HepG2 (cell line): ENCODE data around the gene HSPE1. TPM values are rescaled to one million over a fixed set of nuclear protein-coding genes. Genes with fewer than 3 reads are reported as not detected.
A peak's percentile ranks its signal among the peaks of the same experiment; 100 is the strongest.
"Not testable (repeated sequence)": the region's sequence is repeated elsewhere in the genome, so short reads cannot be mapped to it uniquely, and the experiment has no call there.

Source experiments
- ATAC-seq: fragments of 200-7000 bp; cut with Tn5 transposase; 3 replicates; pipeline ENCODE4 v1.9.1; 2020; ENCODE audit warnings: mild to moderate bottlenecking, moderate library complexity
- BruUV-seq: library from RNA; stranded (reverse); fragments of 400-500 nt; replicated peaks from 2 replicates; lab custom pipeline; 2021; lab: Mats Ljungman, UMichigan
- CTCF ChIA-PET: fragments of 300-600 bp; formaldehyde crosslinking; extraction: SDS; loops from one replicate; lab custom pipeline; 2021; ENCODE audit warnings: low total read pairs, inconsistent platforms, low intra/inter-chr PET ratio; lab: Yijun Ruan, JAX
- POLR2A ChIA-PET: fragments of 350-600 bp; sonication (Branson Sonifier 250); formaldehyde crosslinking; loops from one replicate; lab custom pipeline; 2020; ENCODE audit warnings: antibody characterized with exemption, inconsistent platforms; lab: Yijun Ruan, JAX
- DNase-seq: peaks from one replicate; pipeline ENCODE4 v3.0.0-alpha.2; 2015; ENCODE audit warnings: low spot score
- FAIRE-seq: peaks from 3 replicates; lab custom pipeline; 2011; peaks lifted over from hg19 to GRCh38; lab: Jason Lieb, UNC
- H2AFZ ChIP-seq: one replicate; pipeline ENCODE4 v1.6.1; 2011; ENCODE audit warnings: low read length, inconsistent platforms
- H3K27ac ChIP-seq: fragments of 300-600 bp; 3 replicates; pipeline ENCODE4 v1.8.0; 2011; ENCODE audit warnings: mixed run types, mild to moderate bottlenecking, mixed read lengths, low read length, inconsistent platforms; ENCODE audit not compliant: insufficient read depth; ENCODE audit errors: extremely low read length
- H3K27me3 ChIP-seq, 2 experiments: fragments of 200-600 bp in 1 of 2; 2 replicates in 1 of 2; 3 replicates in 1 of 2; pipeline versions ENCODE4 v1.6.0 to v1.8.0; 2011; ENCODE audit warnings: low read length in 2 of 2, mild to moderate bottlenecking in 2 of 2, moderate library complexity in 2 of 2, inconsistent platforms in 1 of 2; ENCODE audit not compliant: insufficient read depth in 2 of 2, control insufficient read depth in 1 of 2
- H3K36me3 ChIP-seq, 2 experiments: fragments of 200-600 bp in 1 of 2; replicated peaks in 1 of 2; 2 replicates in 1 of 2; 3 replicates in 1 of 2; pipeline versions ENCODE4 v1.5.1 to v1.8.0; 2011; ENCODE audit warnings: low read length in 2 of 2, inconsistent platforms in 1 of 2; ENCODE audit not compliant: insufficient read depth in 2 of 2, control insufficient read depth in 1 of 2
- H3K4me1 ChIP-seq: 2 replicates; pipeline ENCODE4 v1.5.1; 2012; ENCODE audit warnings: low read length, inconsistent platforms; ENCODE audit not compliant: insufficient read depth
- H3K4me2 ChIP-seq: 2 replicates; pipeline ENCODE4 v1.6.0; 2011; ENCODE audit warnings: low read depth, low read length, inconsistent platforms
- H3K4me3 ChIP-seq, 3 experiments: fragments of 200-600 bp in 1 of 3; sonication (generic), shearing (Covaris generic) in 1 of 3; replicated peaks in 1 of 3; 2 replicates each; pipeline ENCODE4 v1.5.1; 2011 to 2016; ENCODE audit warnings: low read length in 3 of 3, inconsistent platforms in 2 of 3, low read depth in 2 of 3, mild to moderate bottlenecking in 2 of 3, control low read depth in 1 of 3, mixed read lengths in 1 of 3; ENCODE audit not compliant: insufficient read depth in 1 of 3
- H3K79me2 ChIP-seq: one replicate; pipeline ENCODE4 v1.6.1; 2011; ENCODE audit warnings: low read length, inconsistent platforms; ENCODE audit not compliant: insufficient read depth
- H3K9ac ChIP-seq: 2 replicates; pipeline ENCODE4 v1.6.0; 2011; ENCODE audit warnings: mild to moderate bottlenecking, low read depth, low read length, inconsistent platforms; ENCODE audit not compliant: insufficient read depth
- H3K9me3 ChIP-seq: 2 replicates; pipeline ENCODE4 v1.5.1; 2012; ENCODE audit warnings: mild to moderate bottlenecking, low read length
- H4K20me1 ChIP-seq: 2 replicates; pipeline ENCODE4 v1.6.0; 2011; ENCODE audit warnings: inconsistent platforms, mild to moderate bottlenecking, low read length, moderate library complexity; ENCODE audit not compliant: insufficient read depth
- JUNB ChIP-seq: sonication (generic); formaldehyde crosslinking; IDR thresholded peaks from 2 replicates; pipeline ENCODE4 v1.8.0; 2022; ENCODE audit warnings: missing genetic modification reagents, mild to moderate bottlenecking, borderline replicate concordance
- KDM3A ChIP-seq: IDR thresholded peaks from 2 replicates; pipeline ENCODE4 v1.6.1; 2018; ENCODE audit warnings: low read depth, missing compliant biosample characterization
- KDM6A ChIP-seq: IDR thresholded peaks from 2 replicates; pipeline ENCODE4 v1.6.1; 2016; ENCODE audit warnings: low read depth
- KMT2B ChIP-seq: IDR thresholded peaks from 2 replicates; pipeline ENCODE4 v1.6.1; 2016; ENCODE audit warnings: missing genetic modification reagents, missing compliant biosample characterization
- PAF1 ChIP-seq: IDR thresholded peaks from 2 replicates; pipeline ENCODE4 v1.6.1; 2016; ENCODE audit warnings: missing genetic modification reagents, missing compliant biosample characterization
- PRMT3 ChIP-seq: sonication (generic); formaldehyde crosslinking; IDR thresholded peaks from 2 replicates; pipeline ENCODE4 v1.8.1; 2022; ENCODE audit warnings: low read depth, mild to moderate bottlenecking, moderate library complexity, missing genetic modification reagents, borderline replicate concordance
- RBFOX2 ChIP-seq: fragments of 200-400 bp; formaldehyde crosslinking; IDR thresholded peaks from 2 replicates; pipeline ENCODE4 v1.6.1; 2017; ENCODE audit warnings: low read depth, mild to moderate bottlenecking, low read length
- ZBTB3 ChIP-seq: sonication (generic); formaldehyde crosslinking; IDR thresholded peaks from 2 replicates; pipeline ENCODE4 v1.4.0; 2020; ENCODE audit warnings: low read depth, mild to moderate bottlenecking, moderate library complexity, missing genetic modification reagents, borderline replicate concordance
- ZSCAN25 ChIP-seq: sonication (generic); formaldehyde crosslinking; IDR thresholded peaks from 2 replicates; pipeline ENCODE4 v1.8.0; 2022; ENCODE audit warnings: mild to moderate bottlenecking, missing genetic modification reagents
- whole genome bisulfite sequencing: methylation state at CpG from one replicate; pipeline ENCODE4 v1.1.6; 2017; ENCODE audit warnings: low lambda C conversion rate; 5-methylcytosine and 5-hydroxymethylcytosine counted together
- in situ Hi-C: cut with HindIII; loops from 2 replicates; pipeline ENCODE4 v1.10.0; 2017; ENCODE audit warnings: low pct_unique_long_range_greater_than_20kb; ENCODE audit not compliant: extremely low pct_ligation_motif_present
- intact Hi-C: fragments of 100-400 bp; cut with micrococcal nuclease; formaldehyde crosslinking; loops from one replicate; pipeline ENCODE4 v1.10.0; 2022; ENCODE audit not compliant: unreplicated experiment
- polyA plus RNA-seq, 8 experiments: library from polyadenylated mRNA; depleted of rRNA in 3 of 8; stranded (reverse) in 7 of 8; unstranded in 1 of 8; fragments of >200 nt; fragmentation: Illumina TruSeq in 4 of 8; extraction: Trizol in 4 of 8; gene quantifications; 2 replicates each; pipeline versions ENCODE4 v1.2.1 to v1.2.3, GENCODE V29; 2011 to 2016; ENCODE audit warnings: low read depth in 4 of 8, missing spikeins in 1 of 8, mixed read lengths in 1 of 8; ENCODE audit not compliant: insufficient read depth in 1 of 8
- total RNA-seq, 5 experiments: library from RNA; depleted of rRNA; stranded (reverse); fragments of >200 nt; fragmentation: Illumina TruSeq; extraction: Trizol; gene quantifications; 2 replicates each; pipeline ENCODE4 v1.2.3, GENCODE V29; 2016; ENCODE audit warnings: low read depth in 1 of 5
- TF ChIP-seq, protein P1 (sequence below): IDR thresholded peaks from 2 replicates; pipeline ENCODE4 v1.6.1; 2016; ENCODE audit warnings: mild to moderate bottlenecking
- TF ChIP-seq, protein P2 (sequence below): sonication (generic); formaldehyde crosslinking; IDR thresholded peaks from 2 replicates; pipeline ENCODE4 v1.4.0; 2020; ENCODE audit warnings: missing genetic modification reagents

HSPE1 gene
- total and polyA plus RNA-seq, 2 of the 13 experiments (the other 11 are each of a cell fraction or from before 2014, with no cell fraction given): 244 to 823 TPM

DNA sequence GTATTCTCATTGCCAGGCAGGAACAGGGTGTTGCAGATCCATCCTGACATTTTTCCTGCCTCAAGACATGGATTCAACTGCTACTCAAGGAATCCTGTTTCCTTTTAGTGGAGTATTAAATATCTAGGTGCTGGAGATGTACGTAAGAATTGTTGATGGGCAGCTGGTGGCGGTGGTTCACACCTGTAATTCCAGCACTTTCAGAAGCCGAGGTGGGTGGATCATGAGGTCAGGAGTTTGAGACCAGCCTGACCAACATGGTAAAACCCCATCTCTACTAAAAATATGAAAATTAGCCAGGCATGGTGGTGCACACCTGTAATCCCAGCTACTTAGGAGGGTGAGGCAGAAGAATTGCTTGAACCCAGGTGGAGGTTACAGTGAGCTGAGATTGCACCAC is 15.9 kb upstream of the HSPE1 start:
- ATAC-seq, intact Hi-C loops, H3K27me3 ChIP-seq, H3K4me2 ChIP-seq, H3K27ac ChIP-seq, BruUV-seq, H3K9ac ChIP-seq, H3K79me2 ChIP-seq, DNase-seq, in situ Hi-C loops, FAIRE-seq, H2AFZ ChIP-seq, H4K20me1 ChIP-seq, CTCF ChIA-PET, H3K4me3 ChIP-seq: not testable (repeated sequence)
- Histone ChIP-seq H3K36me3 (peaks cover 8 to 24% of the 10 kb centered on the region in 2 experiments), H3K4me1 (peaks cover 47% of the 10 kb centered on the region), H3K9me3 (peaks cover 13% of the 10 kb centered on the region)
- 98% methylated on average over 3 of the region's 3 CpGs for WGBS
- POLR2A ChIA-PET: interaction anchor here (0.7 to 4.6 kb wide), 11 partner anchors 8 to 129 kb away, joined by 3 to 71 read pairs (median 5); partner anchors contain the start of genes COQ10B, HSPD1, HSPE1 and MOB4
- TF ChIP-seq RBFOX2 (0 out of 2 replicates have a peak, but pooled peaks have one; percentile 5), PAF1 (peak; percentile 81; the same call in 1 of the 2 replicates), KDM3A (CRISPR knock-in tag) (0 out of 2 replicates have a peak, but pooled peaks have one; percentile 34)
- TF ChIP-seq, protein P1, sequence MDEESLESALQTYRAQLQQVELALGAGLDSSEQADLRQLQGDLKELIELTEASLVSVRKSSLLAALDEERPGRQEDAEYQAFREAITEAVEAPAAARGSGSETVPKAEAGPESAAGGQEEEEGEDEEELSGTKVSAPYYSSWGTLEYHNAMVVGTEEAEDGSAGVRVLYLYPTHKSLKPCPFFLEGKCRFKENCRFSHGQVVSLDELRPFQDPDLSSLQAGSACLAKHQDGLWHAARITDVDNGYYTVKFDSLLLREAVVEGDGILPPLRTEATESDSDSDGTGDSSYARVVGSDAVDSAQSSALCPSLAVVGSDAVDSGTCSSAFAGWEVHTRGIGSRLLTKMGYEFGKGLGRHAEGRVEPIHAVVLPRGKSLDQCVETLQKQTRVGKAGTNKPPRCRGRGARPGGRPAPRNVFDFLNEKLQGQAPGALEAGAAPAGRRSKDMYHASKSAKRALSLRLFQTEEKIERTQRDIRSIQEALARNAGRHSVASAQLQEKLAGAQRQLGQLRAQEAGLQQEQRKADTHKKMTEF (CRISPR knock-in tag): 0 out of 2 replicates have a peak, but pooled peaks have one; percentile 5

DNA sequence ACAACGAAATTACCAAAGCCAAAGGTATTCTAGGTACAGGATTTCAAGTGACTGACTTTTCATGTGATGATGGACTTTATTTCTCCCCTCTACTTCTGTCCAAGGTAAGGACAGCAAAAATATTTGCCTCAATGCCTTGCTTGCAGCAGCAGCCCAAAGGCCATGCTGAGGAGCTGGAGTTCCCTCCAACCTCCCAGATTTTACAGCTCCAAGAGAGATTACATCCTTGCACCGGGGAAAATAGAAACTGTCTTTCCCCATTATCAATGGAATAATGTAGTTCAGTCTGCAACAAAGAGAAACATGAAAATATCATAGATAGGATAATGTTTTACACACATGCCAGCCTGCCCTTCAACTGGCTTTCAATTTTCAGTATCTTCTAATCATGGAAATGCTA is 14.0 kb upstream of the HSPE1 start:
- in situ Hi-C loops (loop anchor here (5.0 kb wide), 1 partner anchor 84 kb away; no protein-coding TSS in a partner anchor), intact Hi-C loops (no loop called here)
- H4K20me1 ChIP-seq: peaks cover 9% of the 10 kb centered on the region
- BruUV-seq: no TSS peak
- H3K9ac ChIP-seq: no peak overlapping the region
- FAIRE-seq (no peak), ATAC-seq (no peak), DNase-seq (no peak)
- no peak overlapping the region for H3K27ac ChIP-seq
- CTCF ChIA-PET: no interaction called here
- H2AFZ ChIP-seq: no peak overlapping the region
- H3K36me3 ChIP-seq: peaks cover 16 to 43% of the 10 kb centered on the region in 2 experiments
- peaks cover 38% of the 10 kb centered on the region for H3K4me1 ChIP-seq
- POLR2A ChIA-PET: interaction anchor here (1.0 to 4.6 kb wide), 3 partner anchors 13 to 51 kb away, joined by 4 to 71 read pairs (median 6); partner anchors contain the start of genes COQ10B, HSPD1, HSPE1 and SF3B1
- peaks cover 13% of the 10 kb centered on the region for H3K79me2 ChIP-seq
- H3K27me3 ChIP-seq: no peaks in the 10 kb centered on the region
- H3K4me2 ChIP-seq: no peak overlapping the region
- 97% methylated on average over 2 of the region's 2 CpGs for WGBS
- H3K9me3 ChIP-seq: peaks cover 13% of the 10 kb centered on the region
- H3K4me3 ChIP-seq: no peak overlapping the region
- TF ChIP-seq PRMT3 (CRISPR knock-in tag) (no peak), ZSCAN25 (CRISPR knock-in tag) (no peak), KDM6A (CRISPR knock-in tag) (no peak), KMT2B (CRISPR knock-in tag) (no peak), JUNB (no peak), ZBTB3 (no peak)
- TF ChIP-seq, protein P2, sequence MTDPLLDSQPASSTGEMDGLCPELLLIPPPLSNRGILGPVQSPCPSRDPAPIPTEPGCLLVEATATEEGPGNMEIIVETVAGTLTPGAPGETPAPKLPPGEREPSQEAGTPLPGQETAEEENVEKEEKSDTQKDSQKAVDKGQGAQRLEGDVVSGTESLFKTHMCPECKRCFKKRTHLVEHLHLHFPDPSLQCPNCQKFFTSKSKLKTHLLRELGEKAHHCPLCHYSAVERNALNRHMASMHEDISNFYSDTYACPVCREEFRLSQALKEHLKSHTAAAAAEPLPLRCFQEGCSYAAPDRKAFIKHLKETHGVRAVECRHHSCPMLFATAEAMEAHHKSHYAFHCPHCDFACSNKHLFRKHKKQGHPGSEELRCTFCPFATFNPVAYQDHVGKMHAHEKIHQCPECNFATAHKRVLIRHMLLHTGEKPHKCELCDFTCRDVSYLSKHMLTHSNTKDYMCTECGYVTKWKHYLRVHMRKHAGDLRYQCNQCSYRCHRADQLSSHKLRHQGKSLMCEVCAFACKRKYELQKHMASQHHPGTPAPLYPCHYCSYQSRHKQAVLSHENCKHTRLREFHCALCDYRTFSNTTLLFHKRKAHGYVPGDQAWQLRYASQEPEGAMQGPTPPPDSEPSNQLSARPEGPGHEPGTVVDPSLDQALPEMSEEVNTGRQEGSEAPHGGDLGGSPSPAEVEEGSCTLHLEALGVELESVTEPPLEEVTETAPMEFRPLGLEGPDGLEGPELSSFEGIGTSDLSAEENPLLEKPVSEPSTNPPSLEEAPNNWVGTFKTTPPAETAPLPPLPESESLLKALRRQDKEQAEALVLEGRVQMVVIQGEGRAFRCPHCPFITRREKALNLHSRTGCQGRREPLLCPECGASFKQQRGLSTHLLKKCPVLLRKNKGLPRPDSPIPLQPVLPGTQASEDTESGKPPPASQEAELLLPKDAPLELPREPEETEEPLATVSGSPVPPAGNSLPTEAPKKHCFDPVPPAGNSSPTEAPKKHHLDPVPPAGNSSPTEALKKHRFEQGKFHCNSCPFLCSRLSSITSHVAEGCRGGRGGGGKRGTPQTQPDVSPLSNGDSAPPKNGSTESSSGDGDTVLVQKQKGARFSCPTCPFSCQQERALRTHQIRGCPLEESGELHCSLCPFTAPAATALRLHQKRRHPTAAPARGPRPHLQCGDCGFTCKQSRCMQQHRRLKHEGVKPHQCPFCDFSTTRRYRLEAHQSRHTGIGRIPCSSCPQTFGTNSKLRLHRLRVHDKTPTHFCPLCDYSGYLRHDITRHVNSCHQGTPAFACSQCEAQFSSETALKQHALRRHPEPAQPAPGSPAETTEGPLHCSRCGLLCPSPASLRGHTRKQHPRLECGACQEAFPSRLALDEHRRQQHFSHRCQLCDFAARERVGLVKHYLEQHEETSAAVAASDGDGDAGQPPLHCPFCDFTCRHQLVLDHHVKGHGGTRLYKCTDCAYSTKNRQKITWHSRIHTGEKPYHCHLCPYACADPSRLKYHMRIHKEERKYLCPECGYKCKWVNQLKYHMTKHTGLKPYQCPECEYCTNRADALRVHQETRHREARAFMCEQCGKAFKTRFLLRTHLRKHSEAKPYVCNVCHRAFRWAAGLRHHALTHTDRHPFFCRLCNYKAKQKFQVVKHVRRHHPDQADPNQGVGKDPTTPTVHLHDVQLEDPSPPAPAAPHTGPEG (CRISPR knock-in tag): no peak
